K562 (cell line): ENCODE measurements around the gene APBA2. TPM values are rescaled to one million over a fixed set of nuclear protein-coding genes. Genes with fewer than 3 reads are reported as not detected.

Source experiments
- ATAC-seq: fragments of 200-7000 bp; cut with Tn5 transposase; 3 replicates; pipeline ENCODE4 v1.9.1; 2020; ENCODE audit warnings: moderate library complexity
- BruUV-seq: library from RNA; stranded (reverse); fragments of 400-500 nt; replicated peaks from 2 replicates; lab custom pipeline; 2021; lab: Mats Ljungman, UMichigan
- CTCF ChIA-PET: fragments of 300-600 bp; formaldehyde crosslinking; extraction: SDS; loops from one replicate; lab custom pipeline; 2021; ENCODE audit warnings: low intra/inter-chr PET ratio; lab: Yijun Ruan, JAX
- POLR2A ChIA-PET: fragments of 300-600, 350-650 bp; sonication (Branson Sonifier 250); formaldehyde crosslinking; extraction: SDS; loops from one replicate; lab custom pipeline; 2021; ENCODE audit warnings: antibody characterized with exemption, inconsistent platforms; lab: Yijun Ruan, JAX
- DNase-seq, 4 experiments: peaks; one replicate each; pipeline versions ENCODE4 v3.0.0 to v3.0.0-alpha.2; 2011 to 2018; ENCODE audit warnings: low spot score in 3 of 4, mixed read lengths in 3 of 4; ENCODE audit errors: extremely low read depth in 1 of 4
- FAIRE-seq: peaks from 2 replicates; lab custom pipeline; 2011; peaks lifted over from hg19 to GRCh38; lab: Jason Lieb, UNC
- H2AFZ ChIP-seq: 2 replicates; pipeline ENCODE4 v1.6.0; 2011; ENCODE audit warnings: low read depth, low read length, control low read depth, inconsistent platforms
- H3K27ac ChIP-seq: fragments of 200-600 bp; 3 replicates; pipeline ENCODE4 v1.8.0; 2011; ENCODE audit warnings: low read depth, mild to moderate bottlenecking, control low read depth, inconsistent platforms, low read length, moderate library complexity, mixed read lengths; ENCODE audit errors: extremely low read depth
- H3K27me3 ChIP-seq, 2 experiments: fragments of 300-600 bp in 1 of 2; 2 replicates in 1 of 2; 3 replicates in 1 of 2; pipeline versions ENCODE4 v1.6.0 to v1.8.0; 2011; ENCODE audit warnings: inconsistent platforms in 2 of 2, low read length in 2 of 2, mild to moderate bottlenecking in 1 of 2, mixed read lengths in 1 of 2, moderate library complexity in 1 of 2; ENCODE audit not compliant: control insufficient read depth in 2 of 2, insufficient read depth in 2 of 2
- H3K36me3 ChIP-seq: fragments of 300-600 bp; 3 replicates; pipeline ENCODE4 v1.8.0; 2011; ENCODE audit warnings: mild to moderate bottlenecking, low read length, inconsistent platforms; ENCODE audit not compliant: control insufficient read depth, insufficient read depth
- H3K4me1 ChIP-seq, 2 experiments: fragments of 200-600 bp in 1 of 2; replicated peaks in 1 of 2; 2 replicates in 1 of 2; 3 replicates in 1 of 2; pipeline versions ENCODE4 v1.5.1 to v1.8.0; 2011; ENCODE audit warnings: inconsistent platforms in 2 of 2, low read length in 2 of 2, mild to moderate bottlenecking in 1 of 2, mixed read lengths in 1 of 2, moderate library complexity in 1 of 2; ENCODE audit not compliant: control insufficient read depth in 2 of 2, insufficient read depth in 2 of 2
- H3K4me2 ChIP-seq: 2 replicates; pipeline ENCODE4 v1.6.1; 2011; ENCODE audit warnings: low read length, control low read depth, inconsistent platforms, mixed read lengths; ENCODE audit not compliant: insufficient read depth
- H3K4me3 ChIP-seq: fragments of 200-600 bp; sonication (generic), shearing (Covaris generic); 2 replicates; pipeline ENCODE4 v1.5.1; 2016; ENCODE audit warnings: control low read depth, inconsistent platforms
- H3K79me2 ChIP-seq: fragments of 200-600 bp; 3 replicates; pipeline ENCODE4 v1.8.0; 2011; ENCODE audit warnings: low read length, inconsistent platforms; ENCODE audit not compliant: control insufficient read depth, insufficient read depth
- H3K9ac ChIP-seq, 2 experiments: 2 replicates each; pipeline versions ENCODE4 v1.6.0 to v1.6.1; 2011; ENCODE audit warnings: low read depth in 2 of 2, low read length in 2 of 2, control low read depth in 1 of 2, inconsistent platforms in 1 of 2, mild to moderate bottlenecking in 1 of 2, mixed read lengths in 1 of 2; ENCODE audit not compliant: insufficient read depth in 1 of 2
- H3K9me1 ChIP-seq: one replicate; pipeline ENCODE4 v1.6.0; 2011; ENCODE audit warnings: inconsistent platforms, mild to moderate bottlenecking, low read length, moderate library complexity; ENCODE audit not compliant: control insufficient read depth, insufficient read depth
- H3K9me3 ChIP-seq: replicated peaks from 2 replicates; pipeline ENCODE4 v1.5.1; 2011; ENCODE audit warnings: low read depth, low read length, inconsistent platforms; ENCODE audit not compliant: control insufficient read depth, insufficient read depth
- H4K20me1 ChIP-seq: replicated peaks from 2 replicates; pipeline ENCODE4 v1.6.1; 2011; ENCODE audit warnings: low read length, inconsistent platforms, mixed read lengths; ENCODE audit not compliant: control insufficient read depth, insufficient read depth
- NONO ChIP-seq, 2 experiments: fragments of 200-400 bp in 1 of 2; fragments of 450-650 bp in 1 of 2; formaldehyde crosslinking in 1 of 2; IDR thresholded peaks; 2 replicates each; pipeline ENCODE4 v1.6.1; 2017; ENCODE audit warnings: low read depth in 2 of 2, mild to moderate bottlenecking in 2 of 2, moderate library complexity in 2 of 2, low read length in 1 of 2
- WGBS: fragments of 100-300 bp; shearing (Covaris generic); methylation state at CpG from one replicate; pipeline ENCODE4 v1.1.6; 2016; ENCODE audit warnings: low coverage, mixed read lengths; ENCODE audit not compliant: insufficient coverage; ENCODE audit errors: missing lambda C conversion rate; 5-methylcytosine and 5-hydroxymethylcytosine counted together
- in situ Hi-C: fragments of 300-500 bp; cut with MboI; formaldehyde crosslinking; loops from 4 replicates; pipeline ENCODE4 v1.15.0; 2018; ENCODE audit warnings: inconsistent platforms, mixed read lengths
- intact Hi-C: fragments of 100-400 bp; cut with micrococcal nuclease; formaldehyde crosslinking; loops from 2 replicates; pipeline ENCODE4 v1.14.2; 2022
- polyA plus RNA-seq, 8 experiments: library from polyadenylated mRNA; depleted of rRNA in 4 of 8; stranded (reverse) in 5 of 8; unstranded in 3 of 8; fragments of >200 nt; fragmentation: Nextera tagmentation in 2 of 8; fragmentation: Illumina TruSeq in 1 of 8; extraction: Ambion mirVana in 2 of 8; extraction: Trizol in 1 of 8; gene quantifications; 2 replicates each; pipeline versions ENCODE4 v1.2.1 to v1.2.3, GENCODE V29; 2011 to 2014; ENCODE audit warnings: inconsistent platforms in 1 of 8, missing spikeins in 1 of 8
- total RNA-seq, 7 experiments: library from RNA; depleted of rRNA in 6 of 7; stranded (reverse); fragments of >200 nt in 6 of 7; fragmentation: Illumina TruSeq in 2 of 7; extraction: Trizol in 2 of 7; gene quantifications; 2 replicates each; pipeline versions ENCODE4 v1.2.1 to v1.2.3, GENCODE V29; 2011 to 2021; ENCODE audit warnings: low replicate concordance in 1 of 7
- TF ChIP-seq, protein P1 (sequence below), 3 experiments: IDR thresholded peaks in 2 of 3; conservative IDR thresholded peaks in 1 of 3; 2 replicates each; pipeline ENCODE4 v1.5.1; 2011 to 2012; ENCODE audit warnings: low read length in 3 of 3, mild to moderate bottlenecking in 3 of 3, control low read depth in 2 of 3, improper control_type of control experiment in 1 of 3, inconsistent platforms in 1 of 3, low read depth in 1 of 3, mixed read lengths in 1 of 3, moderate library complexity in 1 of 3; ENCODE audit not compliant: insufficient read depth in 2 of 3
- TF ChIP-seq, protein P2 (sequence below): IDR thresholded peaks from 2 replicates; pipeline ENCODE4 v1.6.1; 2011; ENCODE audit warnings: borderline replicate concordance, low read depth, mild to moderate bottlenecking, moderate library complexity, low read length; ENCODE audit not compliant: insufficient read depth, poor library complexity, severe bottlenecking

APBA2 gene
- total and polyA plus RNA-seq, 9 of the 15 experiments (the other 6 are each of a cell fraction or from before 2014, with no cell fraction given), result 0.24 to 40.9 (median 25.2) TPM

- Histone ChIP-seq H3K9ac (no peak overlapping the region; a peak in 1 of 4 replicates), H3K4me3 (no peak overlapping the region), H3K27me3 (no peaks in the 10 kb centered on the region)
- no peak for FAIRE-seq
- TF ChIP-seq, protein P1, sequence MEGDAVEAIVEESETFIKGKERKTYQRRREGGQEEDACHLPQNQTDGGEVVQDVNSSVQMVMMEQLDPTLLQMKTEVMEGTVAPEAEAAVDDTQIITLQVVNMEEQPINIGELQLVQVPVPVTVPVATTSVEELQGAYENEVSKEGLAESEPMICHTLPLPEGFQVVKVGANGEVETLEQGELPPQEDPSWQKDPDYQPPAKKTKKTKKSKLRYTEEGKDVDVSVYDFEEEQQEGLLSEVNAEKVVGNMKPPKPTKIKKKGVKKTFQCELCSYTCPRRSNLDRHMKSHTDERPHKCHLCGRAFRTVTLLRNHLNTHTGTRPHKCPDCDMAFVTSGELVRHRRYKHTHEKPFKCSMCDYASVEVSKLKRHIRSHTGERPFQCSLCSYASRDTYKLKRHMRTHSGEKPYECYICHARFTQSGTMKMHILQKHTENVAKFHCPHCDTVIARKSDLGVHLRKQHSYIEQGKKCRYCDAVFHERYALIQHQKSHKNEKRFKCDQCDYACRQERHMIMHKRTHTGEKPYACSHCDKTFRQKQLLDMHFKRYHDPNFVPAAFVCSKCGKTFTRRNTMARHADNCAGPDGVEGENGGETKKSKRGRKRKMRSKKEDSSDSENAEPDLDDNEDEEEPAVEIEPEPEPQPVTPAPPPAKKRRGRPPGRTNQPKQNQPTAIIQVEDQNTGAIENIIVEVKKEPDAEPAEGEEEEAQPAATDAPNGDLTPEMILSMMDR (IDR thresholded peaks at IDR 0.05 in 2 of 3, conservative IDR thresholded peaks at IDR 0.05 in 1 of 3; ENCODE audit: insufficient read depth in 2 of 3, low read depth in 1 of 3, low read length in 3 of 3), result peak in 2 of 3 experiments; percentile 10 to 37; a peak in 2 of 6 replicates
- no peak for TF ChIP-seq NONO (IDR thresholded peaks at IDR 0.05; ENCODE audit: low read depth in 2 of 2, low read length in 1 of 2)
- TF ChIP-seq, protein P2, sequence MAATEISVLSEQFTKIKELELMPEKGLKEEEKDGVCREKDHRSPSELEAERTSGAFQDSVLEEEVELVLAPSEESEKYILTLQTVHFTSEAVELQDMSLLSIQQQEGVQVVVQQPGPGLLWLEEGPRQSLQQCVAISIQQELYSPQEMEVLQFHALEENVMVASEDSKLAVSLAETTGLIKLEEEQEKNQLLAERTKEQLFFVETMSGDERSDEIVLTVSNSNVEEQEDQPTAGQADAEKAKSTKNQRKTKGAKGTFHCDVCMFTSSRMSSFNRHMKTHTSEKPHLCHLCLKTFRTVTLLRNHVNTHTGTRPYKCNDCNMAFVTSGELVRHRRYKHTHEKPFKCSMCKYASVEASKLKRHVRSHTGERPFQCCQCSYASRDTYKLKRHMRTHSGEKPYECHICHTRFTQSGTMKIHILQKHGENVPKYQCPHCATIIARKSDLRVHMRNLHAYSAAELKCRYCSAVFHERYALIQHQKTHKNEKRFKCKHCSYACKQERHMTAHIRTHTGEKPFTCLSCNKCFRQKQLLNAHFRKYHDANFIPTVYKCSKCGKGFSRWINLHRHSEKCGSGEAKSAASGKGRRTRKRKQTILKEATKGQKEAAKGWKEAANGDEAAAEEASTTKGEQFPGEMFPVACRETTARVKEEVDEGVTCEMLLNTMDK, result peak; percentile 57
- TF ChIP-seq, all 486 proteins: peak for 2
- Histone ChIP-seq H3K9me3 (no peaks in the 10 kb centered on the region), H3K4me1 (peaks cover 0 to 30% of the 10 kb centered on the region in 2 experiments; a peak in 3 of 5 replicates), H3K9me1 (no peaks in the 10 kb centered on the region), H3K4me2 (no peak overlapping the region), H2AFZ (no peak overlapping the region), H3K79me2 (no peaks in the 10 kb centered on the region), H4K20me1 (no peaks in the 10 kb centered on the region), H3K36me3 (no peaks in the 10 kb centered on the region), H3K27ac (no peak overlapping the region)
- peak; percentile 54 for ATAC-seq
- ChIA-PET CTCF (no interaction called here), POLR2A (interaction anchor here (0.6 to 0.9 kb wide), 2 partner anchors 190 to 577 kb away, joined by 3 read pairs; no protein-coding TSS in a partner anchor)
- WGBS, result 75% methylated on average over 35 of the region's 46 CpGs
- DNase-seq, result peak in 3 of 4 experiments; percentile 31 to 51 (median 49)
- intact Hi-C loops (no loop called here), in situ Hi-C loops (no loop called here)
- BruUV-seq, result no TSS peak
These were observed 229.6 kb downstream of the APBA2 start for GRCh38 chr15:29115093-29115991.
